Activated CD8-positive, alpha-beta T cell treated with anti-CD3 and anti-CD28 coated beads for 36 hours (primary cell): ENCODE measurements around the gene ATP13A5. TPM values are rescaled to one million over a fixed set of nuclear protein-coding genes. Genes with fewer than 3 reads are reported as not detected.

Experiments used
- ATAC-seq: fragments of 200-7000 bp; cut with Tn5 transposase; one replicate; pipeline ENCODE4 v1.10.0; 2021; ENCODE audit warnings: mild to moderate bottlenecking, moderate library complexity
- CTCF ChIA-PET: fragments of 350-600 bp; sonication (Branson Sonifier 250); formaldehyde crosslinking; loops from one replicate; lab custom pipeline; 2021; ENCODE audit warnings: antibody characterized with exemption; lab: Charles Lee
- POLR2A ChIA-PET: fragments of 350-600 bp; sonication (Branson Sonifier 250); formaldehyde crosslinking; loops from one replicate; lab custom pipeline; 2021; ENCODE audit warnings: antibody characterized with exemption; lab: Charles Lee
- DNase-seq: peaks from one replicate; pipeline ENCODE4 v3.0.0-alpha.2; 2020
- H3K27ac Mint-ChIP-seq: one replicate; pipeline ENCODE4 v1.8.0; 2021; ENCODE audit warnings: mild to moderate bottlenecking, mixed read lengths
- H3K27me3 Mint-ChIP-seq: one replicate; pipeline ENCODE4 v1.8.0; 2021; ENCODE audit warnings: mixed read lengths
- H3K36me3 Mint-ChIP-seq: one replicate; pipeline ENCODE4 v1.8.0; 2021; ENCODE audit warnings: low read depth, mixed read lengths
- H3K4me1 Mint-ChIP-seq: one replicate; pipeline ENCODE4 v1.8.0; 2021; ENCODE audit warnings: low read depth, mixed read lengths
- H3K4me3 Mint-ChIP-seq: one replicate; pipeline ENCODE4 v1.8.0; 2021; ENCODE audit warnings: mild to moderate bottlenecking, moderate library complexity, mixed read lengths
- H3K9me3 Mint-ChIP-seq: one replicate; pipeline ENCODE4 v1.8.0; 2021; ENCODE audit warnings: mixed read lengths
- CTCF ChIP-seq: fragments of 200-600 bp; IDR thresholded peaks from one replicate; pipeline ENCODE4 v1.8.0; 2022; ENCODE audit warnings: antibody characterized with exemption, mild to moderate bottlenecking
- intact Hi-C: fragments of 100-400 bp; cut with micrococcal nuclease; formaldehyde crosslinking; loops from one replicate; pipeline ENCODE4 v1.10.0; 2022
- total RNA-seq, 2 experiments: library from RNA; stranded (reverse); gene quantifications; one replicate each; pipeline ENCODE4 v1.2.3, GENCODE V29; 2021

ATP13A5 gene
- total RNA-seq, 2 experiments from 2014 or later: not detected

- H3K9me3 Mint-ChIP-seq: no peaks in the 10 kb centered on the region
- no peaks in the 10 kb centered on the region for H3K36me3 Mint-ChIP-seq
- peaks cover 7% of the 10 kb centered on the region for H3K27me3 Mint-ChIP-seq
- ATAC-seq: no peak
- ChIA-PET CTCF (no interaction called here), POLR2A (no interaction called here)
- H3K4me3 Mint-ChIP-seq: no peak overlapping the region
- no peak for DNase-seq
- no peak for TF ChIP-seq CTCF
- intact Hi-C loops: no loop called here
- H3K4me1 Mint-ChIP-seq: no peaks in the 10 kb centered on the region
- H3K27ac Mint-ChIP-seq: no peak overlapping the region
Measured at GRCh38 chr3:193388361-193388760, 9.8 kb upstream of the ATP13A5 start.

DNA sequence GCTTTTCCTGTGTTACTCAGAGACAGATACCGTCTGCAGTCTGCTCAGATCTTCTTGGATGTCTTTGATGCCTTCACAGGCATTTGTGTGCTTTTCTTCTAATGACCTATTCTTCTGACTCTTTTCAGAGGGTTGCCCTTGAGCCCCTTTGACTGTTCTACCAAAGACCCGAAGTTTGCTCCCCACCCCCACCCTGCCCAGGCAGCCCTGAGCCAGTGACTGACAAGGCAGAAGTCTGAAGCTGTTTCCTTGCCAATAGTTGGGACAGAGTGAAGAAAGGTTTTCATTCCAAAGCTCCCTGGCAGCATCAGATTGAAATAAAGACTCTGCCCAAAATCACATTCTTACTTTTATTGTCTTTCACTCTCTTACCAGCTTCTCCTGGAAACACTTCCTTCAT lies 9.0 kb upstream of the ATP13A5 start:
- no peaks in the 10 kb centered on the region for H3K9me3 Mint-ChIP-seq
- no peak for DNase-seq
- ChIA-PET CTCF (interaction anchor here (1.5 kb wide), 1 partner anchor 73 kb away, joined by 4 read pairs; no protein-coding TSS in a partner anchor), POLR2A (no interaction called here)
- TF ChIP-seq CTCF: no peak
- no peaks in the 10 kb centered on the region for H3K4me1 Mint-ChIP-seq
- H3K27me3 Mint-ChIP-seq: peaks cover 9% of the 10 kb centered on the region
- ATAC-seq: no peak
- no peak overlapping the region for H3K27ac Mint-ChIP-seq
- H3K4me3 Mint-ChIP-seq: no peak overlapping the region
- intact Hi-C loops: no loop called here
- H3K36me3 Mint-ChIP-seq: no peaks in the 10 kb centered on the region

DNA sequence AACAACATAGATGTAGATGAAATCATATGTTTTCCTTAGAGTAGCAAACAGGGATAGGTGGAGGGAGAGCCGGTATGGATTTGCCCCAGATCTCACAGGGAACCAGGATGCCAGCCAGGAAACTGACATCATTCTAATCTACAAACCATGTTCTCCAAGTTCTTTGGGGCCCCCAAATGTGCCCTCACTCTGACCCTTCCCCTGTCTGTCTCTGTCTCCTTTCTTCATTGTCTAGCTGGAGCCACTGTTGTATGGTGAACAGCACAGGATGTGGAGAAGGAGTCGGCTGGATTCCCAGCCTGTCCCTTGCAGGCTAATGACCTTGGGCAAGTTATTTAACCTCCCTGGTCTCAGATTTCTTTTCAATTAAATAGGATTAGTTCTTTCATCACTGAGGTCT lies 962 bp downstream of the ATP13A5 start:
- Mint-ChIP-seq H3K36me3 (no peaks in the 10 kb centered on the region), H3K4me1 (no peaks in the 10 kb centered on the region), H3K4me3 (no peak overlapping the region), H3K9me3 (no peaks in the 10 kb centered on the region), H3K27me3 (peaks cover 14% of the 10 kb centered on the region), H3K27ac (no peak overlapping the region)
- no peak for TF ChIP-seq CTCF
- intact Hi-C loops: no loop called here
- ATAC-seq (no peak), DNase-seq (no peak)
- ChIA-PET CTCF (no interaction called here), POLR2A (no interaction called here)

- ChIA-PET POLR2A (no interaction called here), CTCF (no interaction called here)
- Mint-ChIP-seq H3K36me3 (no peaks in the 10 kb centered on the region), H3K27me3 (peaks cover 15% of the 10 kb centered on the region), H3K27ac (no peak overlapping the region), H3K4me3 (no peak overlapping the region), H3K4me1 (no peaks in the 10 kb centered on the region), H3K9me3 (no peaks in the 10 kb centered on the region)
- intact Hi-C loops: no loop called here
- ATAC-seq (no peak), DNase-seq (no peak)
- TF ChIP-seq CTCF: no peak
Measured at GRCh38 chr3:193375614-193376013, 2.9 kb downstream of the ATP13A5 start.

GRCh38 chr3:193372783-193373182 lies 5.8 kb downstream of the ATP13A5 start:
- POLR2A ChIA-PET: no interaction called here
- Mint-ChIP-seq H3K36me3 (no peaks in the 10 kb centered on the region), H3K9me3 (no peaks in the 10 kb centered on the region), H3K4me1 (no peaks in the 10 kb centered on the region), H3K4me3 (no peak overlapping the region), H3K27ac (no peak overlapping the region), H3K27me3 (peaks cover 15% of the 10 kb centered on the region)
- no peak for TF ChIP-seq CTCF
- CTCF ChIA-PET: no interaction called here
- intact Hi-C loops: no loop called here
- no peak for ATAC-seq
- DNase-seq: no peak
